Endothelial cell of umbilical vein (primary cell): ENCODE measurements around the gene JAM2.

ENCODE experiments used
- EZH2 ChIP-seq: IDR thresholded peaks from 2 replicates; pipeline ENCODE4 v1.6.1; 2012; ENCODE audit warnings: borderline replicate concordance, low read depth, mild to moderate bottlenecking, moderate library complexity, low read length, inconsistent platforms; ENCODE audit not compliant: severe bottlenecking
- FOS ChIP-seq: IDR thresholded peaks from 2 replicates; pipeline ENCODE4 v1.6.1; 2011; ENCODE audit warnings: mild to moderate bottlenecking, low read length, moderate library complexity, borderline replicate concordance; ENCODE audit not compliant: insufficient read depth
- GATA2 ChIP-seq: IDR thresholded peaks from 2 replicates; pipeline ENCODE4 v1.7.0; 2011; ENCODE audit warnings: low read depth, mild to moderate bottlenecking, moderate library complexity, mixed read lengths, low read length; ENCODE audit not compliant: insufficient read length, insufficient read depth
- JUN ChIP-seq: IDR thresholded peaks from 2 replicates; pipeline ENCODE4 v1.6.1; 2011; ENCODE audit warnings: borderline replicate concordance, low read depth; ENCODE audit not compliant: insufficient read length, insufficient read depth
- MYC ChIP-seq: IDR thresholded peaks from one replicate; pipeline ENCODE4 v1.6.1; 2011; ENCODE audit warnings: mild to moderate bottlenecking, low read depth, low read length
- POLR2A ChIP-seq: IDR thresholded peaks from 2 replicates; pipeline ENCODE4 v1.6.1; 2012; ENCODE audit warnings: low read depth, mild to moderate bottlenecking, control low read depth, low read length
- POLR2AphosphoS5 ChIP-seq: IDR thresholded peaks from 2 replicates; pipeline ENCODE4 v1.6.1; 2012; ENCODE audit warnings: low read depth, mild to moderate bottlenecking, control low read depth, low read length, moderate library complexity; ENCODE audit not compliant: insufficient read depth
- TF ChIP-seq, protein P1 (sequence below), 2 donors: IDR thresholded peaks; 1 replicate in 1 of 2; 2 replicates in 1 of 2; pipeline ENCODE4 v1.5.1; 2011; ENCODE audit warnings: low read length in 2 of 2, mild to moderate bottlenecking in 2 of 2, moderate library complexity in 2 of 2, control low read depth in 1 of 2, inconsistent platforms in 1 of 2, low read depth in 1 of 2; ENCODE audit not compliant: insufficient read depth in 1 of 2; ENCODE audit errors: extremely low read depth in 1 of 2
- TF ChIP-seq, protein P2 (sequence below): IDR thresholded peaks from 2 replicates; pipeline ENCODE4 v1.6.1; 2011; ENCODE audit not compliant: insufficient read depth, insufficient read length

DNA sequence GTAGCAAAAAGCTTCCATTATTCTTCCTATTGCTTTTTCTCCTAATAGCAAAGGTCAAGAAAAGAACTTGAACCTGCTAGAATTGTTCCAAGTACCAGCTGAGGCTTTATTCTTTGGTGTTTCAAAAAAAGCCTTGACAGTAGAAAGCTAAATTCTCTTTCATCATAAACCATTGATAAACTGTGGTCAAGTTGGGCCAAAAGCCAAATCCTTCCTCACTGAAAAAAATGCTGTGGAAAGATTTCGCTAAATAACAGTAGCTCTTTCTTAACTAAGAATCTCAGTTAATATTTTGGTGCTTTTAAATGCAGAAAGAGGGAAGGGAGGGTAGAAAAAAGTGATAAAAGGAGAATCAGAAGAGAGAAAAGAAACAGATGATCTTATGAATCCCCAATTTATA lies 14.0 kb upstream of the JAM2 start:
- TF ChIP-seq FOS (no peak), POLR2AphosphoS5 (no peak), POLR2A (no peak), EZH2 (no peak), JUN (no peak), MYC (no peak), GATA2 (no peak)
- TF ChIP-seq, protein P1, sequence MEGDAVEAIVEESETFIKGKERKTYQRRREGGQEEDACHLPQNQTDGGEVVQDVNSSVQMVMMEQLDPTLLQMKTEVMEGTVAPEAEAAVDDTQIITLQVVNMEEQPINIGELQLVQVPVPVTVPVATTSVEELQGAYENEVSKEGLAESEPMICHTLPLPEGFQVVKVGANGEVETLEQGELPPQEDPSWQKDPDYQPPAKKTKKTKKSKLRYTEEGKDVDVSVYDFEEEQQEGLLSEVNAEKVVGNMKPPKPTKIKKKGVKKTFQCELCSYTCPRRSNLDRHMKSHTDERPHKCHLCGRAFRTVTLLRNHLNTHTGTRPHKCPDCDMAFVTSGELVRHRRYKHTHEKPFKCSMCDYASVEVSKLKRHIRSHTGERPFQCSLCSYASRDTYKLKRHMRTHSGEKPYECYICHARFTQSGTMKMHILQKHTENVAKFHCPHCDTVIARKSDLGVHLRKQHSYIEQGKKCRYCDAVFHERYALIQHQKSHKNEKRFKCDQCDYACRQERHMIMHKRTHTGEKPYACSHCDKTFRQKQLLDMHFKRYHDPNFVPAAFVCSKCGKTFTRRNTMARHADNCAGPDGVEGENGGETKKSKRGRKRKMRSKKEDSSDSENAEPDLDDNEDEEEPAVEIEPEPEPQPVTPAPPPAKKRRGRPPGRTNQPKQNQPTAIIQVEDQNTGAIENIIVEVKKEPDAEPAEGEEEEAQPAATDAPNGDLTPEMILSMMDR (IDR thresholded peaks at IDR 0.05; ENCODE audit: extremely low read depth in 1 of 2, insufficient read depth in 1 of 2, low read depth in 1 of 2, low read length in 2 of 2) = no peak
- TF ChIP-seq, protein P2, sequence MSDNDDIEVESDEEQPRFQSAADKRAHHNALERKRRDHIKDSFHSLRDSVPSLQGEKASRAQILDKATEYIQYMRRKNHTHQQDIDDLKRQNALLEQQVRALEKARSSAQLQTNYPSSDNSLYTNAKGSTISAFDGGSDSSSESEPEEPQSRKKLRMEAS = no peak
